ENCODE results near the gene MCM9. TPM values are rescaled to one million over a fixed set of nuclear protein-coding genes. Genes with fewer than 3 reads are reported as not detected.
"Not testable (repeated sequence)": the region's sequence is repeated elsewhere in the genome, so short reads cannot be mapped to it uniquely, and the experiment has no call there.

MCM9 gene
- total RNA-seq, 1 donor from 2014 or later: 20.4 TPM

DNA sequence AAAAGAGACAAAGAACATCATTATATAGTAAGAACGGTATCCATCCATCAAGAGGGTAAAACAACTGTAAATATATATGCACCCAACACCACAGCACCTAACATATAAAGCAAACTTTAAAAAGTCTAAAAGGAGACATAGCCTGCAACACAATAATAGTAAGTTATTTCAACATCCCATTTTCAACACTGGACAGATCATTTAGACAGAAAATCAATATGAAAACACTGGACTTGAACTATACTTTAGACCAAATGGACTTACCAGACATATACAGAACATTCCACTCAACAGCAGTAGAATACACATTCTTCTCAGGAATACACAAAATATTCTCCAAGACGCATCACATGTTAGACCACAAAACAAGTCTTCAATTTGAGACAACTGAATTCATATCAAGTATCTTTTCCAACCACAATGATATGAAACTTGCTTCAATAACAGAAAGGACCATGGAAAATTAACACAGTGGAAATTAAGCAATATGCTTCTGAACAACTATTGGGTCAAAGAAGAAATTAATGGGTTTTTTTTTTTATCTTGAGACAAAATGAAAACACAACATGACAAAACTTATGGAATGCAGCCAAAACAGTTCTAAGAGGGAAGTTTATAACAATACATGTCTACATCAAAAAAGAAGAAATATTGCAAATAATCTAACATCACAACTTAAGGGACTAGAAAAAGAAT lies 64.9 kb downstream of the MCM9 start:
- Mint-ChIP-seq H3K27me3 (ENCODE audit: low read depth) (no peaks in the 10 kb centered on the region), H3K27ac (ENCODE audit: unreplicated experiment) (no peak overlapping the region), H3K9me3 (peaks cover 22% of the 10 kb centered on the region), H3K36me3 (ENCODE audit: low read depth) (peaks cover 38% of the 10 kb centered on the region), H3K4me1 (no peaks in the 10 kb centered on the region), H3K4me3 (no peak overlapping the region)
- TF ChIP-seq, protein P1, sequence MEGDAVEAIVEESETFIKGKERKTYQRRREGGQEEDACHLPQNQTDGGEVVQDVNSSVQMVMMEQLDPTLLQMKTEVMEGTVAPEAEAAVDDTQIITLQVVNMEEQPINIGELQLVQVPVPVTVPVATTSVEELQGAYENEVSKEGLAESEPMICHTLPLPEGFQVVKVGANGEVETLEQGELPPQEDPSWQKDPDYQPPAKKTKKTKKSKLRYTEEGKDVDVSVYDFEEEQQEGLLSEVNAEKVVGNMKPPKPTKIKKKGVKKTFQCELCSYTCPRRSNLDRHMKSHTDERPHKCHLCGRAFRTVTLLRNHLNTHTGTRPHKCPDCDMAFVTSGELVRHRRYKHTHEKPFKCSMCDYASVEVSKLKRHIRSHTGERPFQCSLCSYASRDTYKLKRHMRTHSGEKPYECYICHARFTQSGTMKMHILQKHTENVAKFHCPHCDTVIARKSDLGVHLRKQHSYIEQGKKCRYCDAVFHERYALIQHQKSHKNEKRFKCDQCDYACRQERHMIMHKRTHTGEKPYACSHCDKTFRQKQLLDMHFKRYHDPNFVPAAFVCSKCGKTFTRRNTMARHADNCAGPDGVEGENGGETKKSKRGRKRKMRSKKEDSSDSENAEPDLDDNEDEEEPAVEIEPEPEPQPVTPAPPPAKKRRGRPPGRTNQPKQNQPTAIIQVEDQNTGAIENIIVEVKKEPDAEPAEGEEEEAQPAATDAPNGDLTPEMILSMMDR (conservative IDR thresholded peaks at IDR 0.05): no peak
- DNase-seq (ENCODE audit: low read depth, low spot score): no peak

- TF ChIP-seq, protein P1 (conservative IDR thresholded peaks at IDR 0.05): no peak
- Mint-ChIP-seq H3K36me3 (ENCODE audit: low read depth) (peaks cover 37% of the 10 kb centered on the region), H3K4me1 (no peaks in the 10 kb centered on the region), H3K27me3 (ENCODE audit: low read depth) (no peaks in the 10 kb centered on the region), H3K9me3 (peaks cover 22% of the 10 kb centered on the region), H3K27ac (ENCODE audit: unreplicated experiment) (no peak overlapping the region), H3K4me3 (no peak overlapping the region)
- DNase-seq (ENCODE audit: low read depth, low spot score): no peak
These were observed 65.6 kb downstream of the MCM9 start for GRCh38 chr6:118869350-118869749.

- H3K4me3 Mint-ChIP-seq; DNase-seq (ENCODE audit: low read depth, low spot score); H3K27me3 Mint-ChIP-seq (ENCODE audit: low read depth); H3K4me1 Mint-ChIP-seq; H3K27ac Mint-ChIP-seq (ENCODE audit: unreplicated experiment): not testable (repeated sequence)
- peaks cover 22% of the 10 kb centered on the region for H3K9me3 Mint-ChIP-seq
- peaks cover 36% of the 10 kb centered on the region for H3K36me3 Mint-ChIP-seq (ENCODE audit: low read depth)
These were observed 66.1 kb downstream of the MCM9 start for GRCh38 chr6:118868901-118869300.

GRCh38 chr6:118867181-118867580 lies 67.8 kb downstream of the MCM9 start:
- TF ChIP-seq, protein P1 (conservative IDR thresholded peaks at IDR 0.05): no peak
- no peak overlapping the region for H3K4me3 Mint-ChIP-seq
- no peak overlapping the region for H3K27ac Mint-ChIP-seq (ENCODE audit: unreplicated experiment)
- no peak for DNase-seq (ENCODE audit: low read depth, low spot score)
- no peaks in the 10 kb centered on the region for H3K27me3 Mint-ChIP-seq (ENCODE audit: low read depth)
- H3K4me1 Mint-ChIP-seq: no peaks in the 10 kb centered on the region
- H3K36me3 Mint-ChIP-seq (ENCODE audit: low read depth): peaks cover 42% of the 10 kb centered on the region
- H3K9me3 Mint-ChIP-seq: peaks cover 27% of the 10 kb centered on the region

GRCh38 chr6:118865100-118865391 lies 69.9 kb downstream of the MCM9 start:
- Mint-ChIP-seq H3K27ac (ENCODE audit: unreplicated experiment) (peak overlapping the region; percentile 39), H3K9me3 (peaks cover 19% of the 10 kb centered on the region), H3K4me1 (no peaks in the 10 kb centered on the region), H3K27me3 (ENCODE audit: low read depth) (no peaks in the 10 kb centered on the region), H3K4me3 (no peak overlapping the region), H3K36me3 (ENCODE audit: low read depth) (peaks cover 32% of the 10 kb centered on the region)
- DNase-seq (ENCODE audit: low read depth, low spot score): no peak
- TF ChIP-seq, protein P1 (conservative IDR thresholded peaks at IDR 0.05): no peak

DNA sequence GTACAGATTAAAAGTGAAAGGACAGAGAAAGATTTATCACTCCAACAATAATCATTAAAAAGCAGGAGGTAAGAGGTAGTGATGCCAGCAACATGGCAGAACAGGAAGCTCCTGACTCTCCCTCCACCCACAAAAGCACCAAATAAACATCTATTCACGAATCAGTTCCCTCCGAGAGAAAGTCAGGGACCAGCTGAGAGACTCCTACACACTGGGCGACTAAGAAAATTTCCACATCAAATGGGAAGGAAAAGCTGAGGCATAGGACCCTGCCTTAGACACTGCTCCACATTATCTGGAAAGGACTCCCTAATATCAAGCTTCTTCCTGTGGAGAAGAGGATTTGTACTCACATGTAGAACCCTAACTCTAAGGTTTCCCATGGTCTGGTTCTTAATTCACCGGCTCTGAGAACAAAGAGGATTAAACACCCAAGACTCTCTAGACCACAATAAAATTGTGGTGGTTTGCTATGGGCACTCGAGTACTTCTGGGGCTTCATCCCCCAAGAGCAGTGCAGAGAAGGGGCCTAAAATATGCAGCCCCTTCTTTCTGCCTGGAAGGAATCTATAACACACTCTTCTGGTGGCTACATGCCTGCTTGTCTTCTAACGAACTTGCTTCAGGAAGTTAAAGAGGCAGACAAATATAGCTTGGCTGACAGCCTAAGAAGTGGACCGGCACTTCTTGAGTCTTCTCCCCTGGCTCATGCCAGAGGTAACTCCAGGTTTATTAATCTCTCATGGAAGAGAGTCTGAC lies 70.4 kb downstream of the MCM9 start:
- Mint-ChIP-seq H3K4me3 (no peak overlapping the region), H3K27me3 (ENCODE audit: low read depth) (no peaks in the 10 kb centered on the region), H3K9me3 (peaks cover 15% of the 10 kb centered on the region), H3K36me3 (ENCODE audit: low read depth) (peaks cover 29% of the 10 kb centered on the region), H3K4me1 (no peaks in the 10 kb centered on the region), H3K27ac (ENCODE audit: unreplicated experiment) (no peak overlapping the region)
- DNase-seq (ENCODE audit: low read depth, low spot score): no peak
- TF ChIP-seq, protein P1 (conservative IDR thresholded peaks at IDR 0.05): no peak
